Uterus (tissue), 4 donors: Measurements from ENCODE around the gene NRBP1. TPM values are rescaled to one million over a fixed set of nuclear protein-coding genes. Genes with fewer than 3 reads are reported as not detected.

Experiments used
- DNase-seq, 2 donors: peaks; one replicate each; pipeline ENCODE4 v3.0.0-alpha.2; 2019 to 2020
- H3K27ac ChIP-seq, 2 donors: fragments of 200-600 bp; sonication (generic); 1 replicate in 1 of 2; 2 replicates in 1 of 2; pipeline ENCODE4 v1.5.1; 2016 to 2018
- H3K27me3 ChIP-seq, 2 donors: fragments of 200-600 bp; sonication (generic); one replicate each; pipeline ENCODE4 v1.5.1; 2018 to 2019; ENCODE audit warnings: control low read depth in 1 of 2
- H3K36me3 ChIP-seq, 2 donors: fragments of 200-600 bp; sonication (generic); one replicate each; pipeline ENCODE4 v1.5.1; 2019; ENCODE audit warnings: control low read depth in 1 of 2
- H3K4me1 ChIP-seq, 2 donors: fragments of 200-600 bp; sonication (generic); one replicate each; pipeline ENCODE4 v1.5.1; 2018 to 2019; ENCODE audit warnings: control low read depth in 1 of 2
- H3K4me3 ChIP-seq, 2 donors: fragments of 200-600 bp; sonication (generic); 1 replicate in 1 of 2; 2 replicates in 1 of 2; pipeline ENCODE4 v1.5.1; 2018 to 2019; ENCODE audit warnings: mild to moderate bottlenecking in 1 of 2
- H3K9me3 ChIP-seq, 2 donors: fragments of 200-600 bp; sonication (generic); one replicate each; pipeline ENCODE4 v1.5.1; 2019; ENCODE audit warnings: control low read depth in 1 of 2
- POLR2A ChIP-seq, 2 donors: fragments of 450-650 bp; IDR thresholded peaks; one replicate each; pipeline ENCODE4 v1.6.1; 2016; ENCODE audit warnings: antibody characterized with exemption in 2 of 2, mild to moderate bottlenecking in 1 of 2, moderate library complexity in 1 of 2
- intact Hi-C: fragments of 100-400 bp; cut with DNase I; formaldehyde crosslinking; loops from one replicate; pipeline ENCODE4 v1.15.1; 2023; ENCODE audit warnings: low total_unique reads
- total RNA-seq, 4 donors: library from RNA; depleted of rRNA in 3 of 4; stranded (reverse); fragments of >200 nt in 3 of 4; gene quantifications; one replicate each; pipeline versions ENCODE4 v1.1.0 to v1.2.4, GENCODE V29; 2014 to 2023
- TF ChIP-seq, protein P1 (sequence below), 4 experiments: fragments of 200-600 bp in 2 of 4; fragments of 450-650 bp in 2 of 4; sonication (generic) in 2 of 4; IDR thresholded peaks; one replicate each; pipeline ENCODE4 v1.5.1; 2016 to 2019; ENCODE audit warnings: antibody characterized with exemption in 4 of 4, mild to moderate bottlenecking in 2 of 4, moderate library complexity in 1 of 4
- donor health status: DM: yes; HTN: yes; CAD: no.

NRBP1 gene
- total RNA-seq, 4 donors from 2014 or later = 57.6 to 148 (median 83.5) TPM

DNA sequence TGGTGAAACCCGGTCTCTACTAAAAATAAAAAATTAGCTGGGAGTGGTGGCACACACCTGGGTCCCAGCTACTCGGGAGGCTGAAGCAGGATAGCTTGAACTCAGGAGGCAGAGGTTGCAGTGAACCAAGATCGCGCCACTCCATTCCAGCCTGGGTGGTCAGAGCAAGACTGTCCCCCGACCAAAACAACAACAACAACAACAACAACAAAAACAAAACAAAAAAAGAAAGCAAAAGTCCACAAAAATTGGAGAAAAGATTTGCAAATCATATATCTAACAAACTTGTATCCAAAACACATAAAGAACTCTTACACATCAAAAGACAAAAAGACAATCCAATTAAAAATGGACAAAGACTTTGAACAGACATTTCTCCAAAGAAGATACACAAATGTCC is 29.5 kb upstream of the NRBP1 start:
- TF ChIP-seq, protein P1, sequence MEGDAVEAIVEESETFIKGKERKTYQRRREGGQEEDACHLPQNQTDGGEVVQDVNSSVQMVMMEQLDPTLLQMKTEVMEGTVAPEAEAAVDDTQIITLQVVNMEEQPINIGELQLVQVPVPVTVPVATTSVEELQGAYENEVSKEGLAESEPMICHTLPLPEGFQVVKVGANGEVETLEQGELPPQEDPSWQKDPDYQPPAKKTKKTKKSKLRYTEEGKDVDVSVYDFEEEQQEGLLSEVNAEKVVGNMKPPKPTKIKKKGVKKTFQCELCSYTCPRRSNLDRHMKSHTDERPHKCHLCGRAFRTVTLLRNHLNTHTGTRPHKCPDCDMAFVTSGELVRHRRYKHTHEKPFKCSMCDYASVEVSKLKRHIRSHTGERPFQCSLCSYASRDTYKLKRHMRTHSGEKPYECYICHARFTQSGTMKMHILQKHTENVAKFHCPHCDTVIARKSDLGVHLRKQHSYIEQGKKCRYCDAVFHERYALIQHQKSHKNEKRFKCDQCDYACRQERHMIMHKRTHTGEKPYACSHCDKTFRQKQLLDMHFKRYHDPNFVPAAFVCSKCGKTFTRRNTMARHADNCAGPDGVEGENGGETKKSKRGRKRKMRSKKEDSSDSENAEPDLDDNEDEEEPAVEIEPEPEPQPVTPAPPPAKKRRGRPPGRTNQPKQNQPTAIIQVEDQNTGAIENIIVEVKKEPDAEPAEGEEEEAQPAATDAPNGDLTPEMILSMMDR (IDR thresholded peaks at IDR 0.05) = no peak
- no peak for TF ChIP-seq POLR2A (IDR thresholded peaks at IDR 0.05)
- Histone ChIP-seq H3K4me1 (no peaks in the 10 kb centered on the region), H3K36me3 (no peaks in the 10 kb centered on the region), H3K9me3 (no peaks in the 10 kb centered on the region), H3K27ac (no peak overlapping the region), H3K4me3 (no peak overlapping the region), H3K27me3 (no peaks in the 10 kb centered on the region)
- intact Hi-C loops = no loop called here
- no peak for DNase-seq

DNA sequence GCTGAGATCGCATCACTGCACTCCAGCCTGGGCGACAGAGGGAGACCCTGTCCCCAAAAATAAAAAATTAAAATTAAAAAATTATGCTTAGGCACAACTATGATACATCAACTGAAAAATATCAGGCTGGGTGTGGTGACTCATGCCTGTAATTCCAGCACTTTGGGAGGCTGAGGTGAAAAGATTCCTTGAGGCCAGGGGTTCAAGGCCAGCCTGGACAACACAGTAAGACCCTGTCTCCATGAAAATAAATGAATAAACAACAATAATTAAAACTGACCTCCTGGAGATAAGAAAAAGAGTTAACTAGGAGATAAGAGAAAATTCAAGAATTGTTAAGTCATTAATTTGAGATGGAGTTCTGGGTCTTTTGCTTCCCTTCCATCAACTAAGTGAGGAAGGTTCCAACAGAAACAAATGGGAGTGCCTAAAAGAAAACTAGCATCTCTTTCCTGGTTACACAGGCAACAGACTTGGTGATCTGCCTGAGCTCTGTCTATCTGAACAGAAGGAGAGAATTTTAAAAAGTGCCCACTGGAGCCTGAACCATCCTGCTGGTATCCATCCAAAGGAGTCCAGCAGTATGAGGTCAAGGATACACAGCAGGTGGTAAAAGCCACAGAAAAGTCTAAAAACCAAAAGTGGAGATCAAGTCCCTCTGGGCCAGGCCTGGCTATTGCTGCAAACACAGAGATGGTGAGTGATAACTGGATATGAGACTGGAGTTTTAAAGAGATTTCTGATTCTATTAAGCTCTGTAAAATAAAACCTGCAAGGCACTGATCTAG is 27.9 kb upstream of the NRBP1 start:
- no peak overlapping the region for H3K4me3 ChIP-seq
- H3K27ac ChIP-seq = no peak overlapping the region
- no peak for TF ChIP-seq POLR2A (IDR thresholded peaks at IDR 0.05)
- TF ChIP-seq, protein P1 (IDR thresholded peaks at IDR 0.05) = no peak
- DNase-seq = no peak
- no peaks in the 10 kb centered on the region for H3K9me3 ChIP-seq
- intact Hi-C loops = no loop called here
- no peaks in the 10 kb centered on the region for H3K4me1 ChIP-seq
- H3K27me3 ChIP-seq = no peaks in the 10 kb centered on the region
- H3K36me3 ChIP-seq = no peaks in the 10 kb centered on the region

DNA sequence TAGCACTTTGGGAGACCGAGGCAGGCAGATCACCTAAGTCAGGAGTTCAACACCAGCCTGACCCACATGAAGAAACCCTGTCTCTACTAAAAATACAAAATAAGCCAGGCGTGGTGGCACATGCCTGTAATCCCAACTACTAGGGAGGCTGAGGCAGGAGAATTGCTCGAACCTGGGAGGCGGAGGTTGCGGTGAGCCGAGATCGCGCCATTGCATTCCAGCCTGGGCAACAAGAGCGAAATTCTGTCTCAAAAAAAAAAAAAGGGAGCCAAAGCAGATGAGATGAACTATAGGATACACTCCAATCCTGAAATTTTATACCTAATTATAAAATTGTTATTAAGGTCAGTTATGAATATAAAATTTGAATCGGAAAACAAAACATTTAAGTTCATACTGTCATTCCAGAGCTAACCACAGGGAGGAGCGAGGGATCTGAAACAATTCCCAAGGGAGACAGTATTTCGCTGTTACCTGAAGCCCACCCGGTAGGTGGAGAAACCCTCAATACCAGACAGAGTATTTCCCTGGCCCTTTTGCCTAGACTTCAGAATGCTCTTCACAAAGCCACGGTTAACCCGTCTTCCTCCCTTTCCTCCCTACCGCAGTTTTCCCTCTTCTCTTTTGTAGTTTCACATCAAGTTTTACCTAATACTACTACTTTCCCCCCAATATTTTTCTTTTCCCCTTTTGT is 20.5 kb upstream of the NRBP1 start:
- H3K9me3 ChIP-seq = no peaks in the 10 kb centered on the region
- intact Hi-C loops = no loop called here
- no peaks in the 10 kb centered on the region for H3K36me3 ChIP-seq
- no peak for DNase-seq
- no peak for TF ChIP-seq POLR2A (IDR thresholded peaks at IDR 0.05)
- TF ChIP-seq, protein P1 (IDR thresholded peaks at IDR 0.05) = peak; percentile 4 to 32 (median 22)
- H3K27ac ChIP-seq = peak overlapping the region in 1 of 2 donors; percentile 77
- no peaks in the 10 kb centered on the region for H3K27me3 ChIP-seq
- H3K4me1 ChIP-seq = peaks cover 6 to 9% of the 10 kb centered on the region in 2 donors
- peak overlapping the region in 1 of 2 donors; percentile 95 for H3K4me3 ChIP-seq

DNA sequence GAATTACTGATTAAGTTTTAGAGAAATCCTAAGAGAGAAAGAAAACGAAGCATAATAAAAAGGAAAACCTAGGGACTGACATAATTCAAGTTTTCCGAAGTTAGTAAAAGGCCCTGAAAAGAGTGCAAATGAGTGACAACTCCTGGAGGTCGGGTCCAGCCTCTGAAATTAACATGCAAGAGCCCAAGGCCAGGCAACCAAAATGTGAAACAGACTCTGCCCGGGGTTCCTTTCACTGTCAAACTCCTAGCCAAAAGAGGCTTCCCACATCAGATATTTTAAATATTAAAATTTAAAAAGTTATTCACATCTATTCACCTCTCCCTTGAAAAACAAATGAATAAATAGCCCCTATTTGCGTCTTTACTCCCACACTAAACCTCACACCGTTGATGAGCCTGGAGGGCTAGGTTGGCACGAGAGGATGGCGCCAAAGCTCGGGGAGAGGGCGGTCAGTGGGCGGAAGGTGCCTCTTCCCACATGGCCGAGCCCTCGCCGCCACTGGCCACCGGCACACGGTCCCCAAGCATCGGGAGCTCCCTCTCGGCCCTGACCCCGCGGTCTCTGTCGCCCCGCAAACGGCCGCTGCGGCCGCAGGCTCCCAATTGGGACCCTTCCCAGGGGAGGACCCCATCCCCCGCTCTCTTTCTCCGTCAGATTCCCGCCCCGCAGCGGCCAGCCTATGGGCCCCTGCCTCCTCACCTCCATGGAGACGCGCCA is 19.7 kb upstream of the NRBP1 start:
- peaks cover 6 to 9% of the 10 kb centered on the region in 2 donors for H3K4me1 ChIP-seq
- peak overlapping the region; percentile 86 to 95 for H3K4me3 ChIP-seq
- no peaks in the 10 kb centered on the region for H3K27me3 ChIP-seq
- no peaks in the 10 kb centered on the region for H3K9me3 ChIP-seq
- intact Hi-C loops = no loop called here
- H3K27ac ChIP-seq = peak overlapping the region; percentile 77 to 83
- no peaks in the 10 kb centered on the region for H3K36me3 ChIP-seq
- DNase-seq = no peak
- no peak for TF ChIP-seq POLR2A (IDR thresholded peaks at IDR 0.05)
- TF ChIP-seq, protein P1 (IDR thresholded peaks at IDR 0.05) = no peak
